Fibroblast of mammary gland (primary cell): ENCODE measurements around the gene DCHS1.

Experiments used
- DNase-seq: peaks from one replicate; pipeline ENCODE4 v3.0.0-alpha.2; 2010; ENCODE audit warnings: low read depth
- H3K4me3 ChIP-seq: 2 replicates; pipeline ENCODE4 v1.5.1; 2011; ENCODE audit warnings: low read depth, mild to moderate bottlenecking, low read length, moderate library complexity; ENCODE audit not compliant: control insufficient read depth
- TF ChIP-seq, protein P1 (sequence below): conservative IDR thresholded peaks from 2 replicates; pipeline ENCODE4 v1.5.1; 2011; ENCODE audit warnings: low read depth, low read length, inconsistent platforms; ENCODE audit not compliant: control insufficient read depth, insufficient read depth

DCHS1 gene

DNA sequence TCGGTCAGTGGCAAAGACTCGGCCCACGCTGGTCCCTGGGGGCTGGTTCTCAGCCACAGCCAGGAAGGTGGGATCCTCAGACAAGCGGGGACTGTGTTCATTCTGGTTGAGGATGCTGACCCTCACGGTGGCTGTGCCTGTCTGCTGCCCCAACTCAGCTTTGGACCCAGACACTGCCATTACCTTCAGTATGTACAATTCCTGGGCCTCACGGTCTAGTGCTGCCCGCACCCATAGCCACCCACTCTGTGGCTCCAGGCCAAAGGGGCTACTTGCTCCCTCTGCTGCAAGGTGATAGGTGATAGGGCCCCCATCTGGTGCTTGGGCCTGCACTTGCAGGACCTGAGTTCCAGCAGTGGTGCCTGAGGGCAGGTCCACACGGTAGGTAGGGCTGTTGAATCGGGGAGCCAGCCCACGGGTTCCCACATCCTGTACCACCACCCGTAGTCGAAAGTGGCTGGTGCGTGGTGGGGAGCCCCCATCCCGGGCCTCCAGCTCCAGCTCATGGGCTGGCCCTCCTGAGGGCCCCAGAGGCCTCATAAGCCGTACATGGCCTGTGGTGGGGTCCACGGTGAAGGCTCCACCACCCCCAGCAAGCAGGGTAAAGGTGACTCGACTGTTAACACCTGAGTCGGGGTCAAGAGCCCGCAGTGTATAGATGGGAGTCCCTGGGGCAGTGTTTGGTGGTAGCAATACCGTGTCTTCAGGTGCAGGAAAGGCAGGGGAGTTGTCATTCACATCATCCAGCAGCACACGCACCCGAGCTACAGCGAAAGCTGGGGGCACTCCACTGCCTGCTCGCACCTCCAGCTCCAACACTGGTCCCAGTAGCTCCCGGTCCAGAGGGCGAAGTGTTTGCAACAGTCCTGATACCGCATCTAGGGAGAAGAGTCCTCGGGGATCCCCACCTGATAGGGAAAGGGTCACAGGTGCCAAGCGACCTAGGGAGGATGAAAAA lies 23.2 kb downstream of the DCHS1 start:
- no peak overlapping the region for H3K4me3 ChIP-seq
- no peak for DNase-seq
- TF ChIP-seq, protein P1, sequence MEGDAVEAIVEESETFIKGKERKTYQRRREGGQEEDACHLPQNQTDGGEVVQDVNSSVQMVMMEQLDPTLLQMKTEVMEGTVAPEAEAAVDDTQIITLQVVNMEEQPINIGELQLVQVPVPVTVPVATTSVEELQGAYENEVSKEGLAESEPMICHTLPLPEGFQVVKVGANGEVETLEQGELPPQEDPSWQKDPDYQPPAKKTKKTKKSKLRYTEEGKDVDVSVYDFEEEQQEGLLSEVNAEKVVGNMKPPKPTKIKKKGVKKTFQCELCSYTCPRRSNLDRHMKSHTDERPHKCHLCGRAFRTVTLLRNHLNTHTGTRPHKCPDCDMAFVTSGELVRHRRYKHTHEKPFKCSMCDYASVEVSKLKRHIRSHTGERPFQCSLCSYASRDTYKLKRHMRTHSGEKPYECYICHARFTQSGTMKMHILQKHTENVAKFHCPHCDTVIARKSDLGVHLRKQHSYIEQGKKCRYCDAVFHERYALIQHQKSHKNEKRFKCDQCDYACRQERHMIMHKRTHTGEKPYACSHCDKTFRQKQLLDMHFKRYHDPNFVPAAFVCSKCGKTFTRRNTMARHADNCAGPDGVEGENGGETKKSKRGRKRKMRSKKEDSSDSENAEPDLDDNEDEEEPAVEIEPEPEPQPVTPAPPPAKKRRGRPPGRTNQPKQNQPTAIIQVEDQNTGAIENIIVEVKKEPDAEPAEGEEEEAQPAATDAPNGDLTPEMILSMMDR, result no peak

GRCh38 chr11:6631361-6631890 lies 24.2 kb downstream of the DCHS1 start:
- TF ChIP-seq, protein P1, result no peak
- DNase-seq, result no peak

GRCh38 chr11:6630632-6631291 lies 24.8 kb downstream of the DCHS1 start:
- TF ChIP-seq, protein P1, result no peak
- no peak for DNase-seq
- no peak overlapping the region for H3K4me3 ChIP-seq

More at GRCh38 chr11:6631361-6631890, 24.2 kb downstream of the DCHS1 start:
- no peak overlapping the region for H3K4me3 ChIP-seq

DNA sequence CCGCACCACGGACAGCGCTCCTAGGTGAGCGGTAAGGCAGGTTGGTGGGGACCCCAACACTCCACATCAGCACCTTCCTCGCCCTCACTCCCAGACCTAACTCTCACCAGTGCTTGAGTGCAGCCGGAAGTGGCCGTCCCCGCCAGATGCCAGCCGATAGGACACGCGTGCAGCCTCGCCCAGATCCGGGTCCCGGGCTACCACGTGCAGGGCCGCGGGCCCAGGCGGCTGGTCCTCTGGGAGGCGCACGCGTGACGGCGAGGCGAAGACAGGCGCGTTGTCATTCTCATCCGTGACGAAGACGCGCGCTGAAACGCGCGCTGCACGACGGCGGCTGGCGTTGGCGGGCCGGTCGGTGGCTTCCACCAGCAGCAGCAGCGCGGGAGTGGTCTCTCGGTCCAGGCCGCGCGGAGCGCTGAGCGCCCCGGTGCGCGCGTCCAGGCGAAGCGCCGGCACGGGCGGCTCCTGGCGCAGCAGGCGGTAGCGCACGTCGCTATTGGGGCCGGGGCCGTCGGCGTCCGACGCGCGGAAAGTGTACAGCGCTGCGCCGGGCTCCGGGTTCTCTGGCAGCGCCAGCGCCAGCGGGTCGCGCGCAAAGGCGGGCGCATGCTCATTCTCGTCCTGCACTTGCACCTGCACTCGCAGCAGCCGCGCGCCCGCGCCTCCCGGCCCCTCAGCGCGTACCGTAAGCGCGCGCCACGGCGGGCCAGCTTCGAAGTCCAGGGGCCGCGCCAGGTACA lies 25.5 kb downstream of the DCHS1 start:
- no peak overlapping the region for H3K4me3 ChIP-seq
- no peak for DNase-seq
- TF ChIP-seq, protein P1, result no peak

GRCh38 chr11:6629573-6629891 lies 26.1 kb downstream of the DCHS1 start:
- TF ChIP-seq, protein P1, result no peak

DNA sequence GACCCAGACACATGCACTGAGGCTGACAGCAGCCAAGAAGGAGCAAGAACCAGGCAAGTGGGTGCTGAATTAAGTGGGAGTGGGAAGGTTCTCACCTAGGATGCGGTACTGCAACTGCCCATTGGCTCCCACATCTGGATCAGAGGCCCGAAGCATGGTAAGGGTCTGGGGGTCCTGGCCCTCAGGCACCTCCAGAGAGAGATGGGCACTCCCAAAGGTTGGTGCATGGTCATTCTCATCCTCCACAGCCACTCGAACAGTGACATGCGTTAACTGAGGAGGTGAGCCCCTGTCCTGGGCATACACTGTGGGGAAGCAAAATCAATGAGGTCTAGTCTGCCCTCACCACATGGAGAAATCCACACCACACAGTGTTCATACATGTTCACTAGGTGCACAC lies 27.1 kb downstream of the DCHS1 start:
- TF ChIP-seq, protein P1, result no peak
- H3K4me3 ChIP-seq, result no peak overlapping the region
- no peak for DNase-seq

More at GRCh38 chr11:6629573-6629891, 26.1 kb downstream of the DCHS1 start:
- no peak for DNase-seq
- H3K4me3 ChIP-seq, result no peak overlapping the region
